HepG2 (cell line): ENCODE measurements around the gene PMEL. TPM values are rescaled to one million over a fixed set of nuclear protein-coding genes. Genes with fewer than 3 reads are reported as not detected.

ENCODE experiments used
- CEBPG ChIP-seq: IDR thresholded peaks from 2 replicates; pipeline ENCODE4 v1.6.1; 2016
- CENPX ChIP-seq: sonication (generic); formaldehyde crosslinking; IDR thresholded peaks from 2 replicates; pipeline ENCODE4 v1.9.0; 2021; ENCODE audit warnings: mild to moderate bottlenecking, missing genetic modification reagents, moderate library complexity
- CREB3 ChIP-seq: sonication (generic); formaldehyde crosslinking; IDR thresholded peaks from 2 replicates; pipeline ENCODE4 v1.5.0; 2020; ENCODE audit warnings: missing genetic modification reagents
- CREBL2 ChIP-seq: sonication (generic); formaldehyde crosslinking; IDR thresholded peaks from 2 replicates; pipeline ENCODE4 v1.8.1; 2023; ENCODE audit warnings: missing genetic modification reagents, mild to moderate bottlenecking, borderline replicate concordance
- DRAP1 ChIP-seq: IDR thresholded peaks from 2 replicates; pipeline ENCODE4 v1.6.1; 2016; ENCODE audit warnings: missing genetic modification reagents, missing compliant biosample characterization
- KDM2A ChIP-seq: sonication (generic); formaldehyde crosslinking; IDR thresholded peaks from 2 replicates; pipeline ENCODE4 v1.4.0; 2020; ENCODE audit warnings: low read depth, missing genetic modification reagents, borderline replicate concordance
- MLX ChIP-seq: IDR thresholded peaks from 2 replicates; pipeline ENCODE4 v1.6.1; 2016
- MYNN ChIP-seq: sonication (generic); formaldehyde crosslinking; IDR thresholded peaks from 2 replicates; pipeline ENCODE4 v1.4.0; 2020; ENCODE audit warnings: mild to moderate bottlenecking, low read depth, missing genetic modification reagents
- NFYB ChIP-seq: sonication (generic); formaldehyde crosslinking; IDR thresholded peaks from 2 replicates; pipeline ENCODE4 v1.4.0; 2020; ENCODE audit warnings: missing genetic modification reagents
- PHB2 ChIP-seq: fragments of 450-650 bp; IDR thresholded peaks from 2 replicates; pipeline ENCODE4 v1.6.1; 2018; ENCODE audit not compliant: partially characterized antibody
- RAD21 ChIP-seq: fragments of 450-650 bp; formaldehyde crosslinking; IDR thresholded peaks from 2 replicates; pipeline ENCODE4 v1.5.0; 2020; ENCODE audit warnings: mild to moderate bottlenecking
- RBFOX2 ChIP-seq: fragments of 200-400 bp; formaldehyde crosslinking; IDR thresholded peaks from 2 replicates; pipeline ENCODE4 v1.6.1; 2017; ENCODE audit warnings: low read depth, mild to moderate bottlenecking, low read length
- SP4 ChIP-seq: sonication (generic); formaldehyde crosslinking; IDR thresholded peaks from 2 replicates; pipeline ENCODE4 v1.8.1; 2023; ENCODE audit warnings: mild to moderate bottlenecking, missing genetic modification reagents
- TRAFD1 ChIP-seq: sonication (generic); formaldehyde crosslinking; IDR thresholded peaks from 2 replicates; pipeline ENCODE4 v1.5.1; 2020; ENCODE audit warnings: missing genetic modification reagents, mild to moderate bottlenecking, borderline replicate concordance
- ZFP91 ChIP-seq: sonication (generic); formaldehyde crosslinking; IDR thresholded peaks from 2 replicates; pipeline ENCODE4 v1.9.0; 2022; ENCODE audit warnings: missing genetic modification reagents, mild to moderate bottlenecking, borderline replicate concordance
- ZNF274 ChIP-seq: sonication (generic); formaldehyde crosslinking; IDR thresholded peaks from 2 replicates; pipeline ENCODE4 v1.5.1; 2020; ENCODE audit warnings: mild to moderate bottlenecking, missing genetic modification reagents
- ZNF503 ChIP-seq: sonication (generic); formaldehyde crosslinking; IDR thresholded peaks from 2 replicates; pipeline ENCODE4 v1.4.0; 2020; ENCODE audit warnings: missing genetic modification reagents
- ZNF558 ChIP-seq: sonication (generic); formaldehyde crosslinking; IDR thresholded peaks from 2 replicates; pipeline ENCODE4 v1.9.0; 2022; ENCODE audit warnings: mild to moderate bottlenecking, missing genetic modification reagents, borderline replicate concordance
- ZNF572 ChIP-seq: sonication (generic); formaldehyde crosslinking; IDR thresholded peaks from 2 replicates; pipeline ENCODE4 v1.5.1; 2020; ENCODE audit warnings: mild to moderate bottlenecking, missing genetic modification reagents
- ZNF615 ChIP-seq: sonication (generic); formaldehyde crosslinking; IDR thresholded peaks from 2 replicates; pipeline ENCODE4 v1.5.0; 2020; ENCODE audit warnings: mild to moderate bottlenecking, missing genetic modification reagents, borderline replicate concordance
- ZNF619 ChIP-seq: sonication (generic); formaldehyde crosslinking; IDR thresholded peaks from 2 replicates; pipeline ENCODE4 v1.4.0; 2020; ENCODE audit warnings: mild to moderate bottlenecking, missing genetic modification reagents
- ZNF629 ChIP-seq: sonication (generic); formaldehyde crosslinking; conservative IDR thresholded peaks from 2 replicates; pipeline ENCODE4 v1.5.0; 2020; ENCODE audit warnings: missing genetic modification reagents
- ZSCAN30 ChIP-seq: sonication (generic); formaldehyde crosslinking; IDR thresholded peaks from 2 replicates; pipeline ENCODE4 v1.5.0; 2020; ENCODE audit warnings: mild to moderate bottlenecking, missing genetic modification reagents
- polyA plus RNA-seq, 8 experiments: library from polyadenylated mRNA; depleted of rRNA in 3 of 8; stranded (reverse) in 7 of 8; unstranded in 1 of 8; fragments of >200 nt; fragmentation: Illumina TruSeq in 4 of 8; extraction: Trizol in 4 of 8; gene quantifications; 2 replicates each; pipeline versions ENCODE4 v1.2.1 to v1.2.3, GENCODE V29; 2011 to 2016; ENCODE audit warnings: low read depth in 4 of 8, missing spikeins in 1 of 8, mixed read lengths in 1 of 8; ENCODE audit not compliant: insufficient read depth in 1 of 8
- total RNA-seq, 5 experiments: library from RNA; depleted of rRNA; stranded (reverse); fragments of >200 nt; fragmentation: Illumina TruSeq; extraction: Trizol; gene quantifications; 2 replicates each; pipeline ENCODE4 v1.2.3, GENCODE V29; 2016; ENCODE audit warnings: low read depth in 1 of 5

PMEL gene
- total and polyA plus RNA-seq, 2 of the 13 experiments (the other 11 are each of a cell fraction or from before 2014, with no cell fraction given): 0.49 to 3.3 TPM

- no peak for TF ChIP-seq ZNF503 (CRISPR knock-in tag)
- no peak for TF ChIP-seq RBFOX2
- TF ChIP-seq ZSCAN30 (CRISPR knock-in tag): no peak
- TF ChIP-seq ZNF572: no peak
- peak; percentile 86 for TF ChIP-seq RAD21 (CRISPR knock-in tag)
- no peak for TF ChIP-seq ZNF558
- no peak for TF ChIP-seq ZNF615
- TF ChIP-seq ZFP91 (CRISPR knock-in tag): peak; percentile 68
- no peak for TF ChIP-seq PHB2
- no peak for TF ChIP-seq ZNF629 (CRISPR knock-in tag)
- TF ChIP-seq DRAP1: peak; percentile 36; the same call in 1 of the 2 replicates
- no peak for TF ChIP-seq TRAFD1 (CRISPR knock-in tag)
- no peak for TF ChIP-seq CEBPG (CRISPR knock-in tag)
- TF ChIP-seq KDM2A (CRISPR knock-in tag): peak; percentile 82
- no peak for TF ChIP-seq CENPX (CRISPR knock-in tag)
- no peak for TF ChIP-seq NFYB (CRISPR knock-in tag)
- no peak for TF ChIP-seq CREBL2 (CRISPR knock-in tag)
- TF ChIP-seq SP4 (CRISPR knock-in tag): 0 out of 2 replicates have a peak, but pooled peaks have one; percentile 13
- peak; percentile 79; the same call in 1 of the 2 replicates for TF ChIP-seq ZNF274 (CRISPR knock-in tag)
- no peak for TF ChIP-seq MYNN (CRISPR knock-in tag)
- 0 out of 2 replicates have a peak, but pooled peaks have one; percentile 33 for TF ChIP-seq ZNF619
- TF ChIP-seq CREB3 (CRISPR knock-in tag): no peak
- no peak for TF ChIP-seq MLX (CRISPR knock-in tag)
These were observed 25.6 kb downstream of the PMEL start (continued) for GRCh38 chr12:55940065-55940732.
